Lower leg skin (tissue), 3 donors: ENCODE results near the gene ARPIN.

Experiments
- CTCF ChIP-seq, 3 donors: fragments of 450-650 bp; IDR thresholded peaks; one replicate each; pipeline ENCODE4 v1.5.1; 2016; ENCODE audit warnings: antibody characterized with exemption in 3 of 3, mild to moderate bottlenecking in 3 of 3, moderate library complexity in 2 of 3
- POLR2A ChIP-seq, 2 donors: fragments of 450-650 bp; IDR thresholded peaks; one replicate each; pipeline ENCODE4 v1.6.1; 2016 to 2017; ENCODE audit warnings: antibody characterized with exemption in 2 of 2, mild to moderate bottlenecking in 1 of 2, moderate library complexity in 1 of 2

DNA sequence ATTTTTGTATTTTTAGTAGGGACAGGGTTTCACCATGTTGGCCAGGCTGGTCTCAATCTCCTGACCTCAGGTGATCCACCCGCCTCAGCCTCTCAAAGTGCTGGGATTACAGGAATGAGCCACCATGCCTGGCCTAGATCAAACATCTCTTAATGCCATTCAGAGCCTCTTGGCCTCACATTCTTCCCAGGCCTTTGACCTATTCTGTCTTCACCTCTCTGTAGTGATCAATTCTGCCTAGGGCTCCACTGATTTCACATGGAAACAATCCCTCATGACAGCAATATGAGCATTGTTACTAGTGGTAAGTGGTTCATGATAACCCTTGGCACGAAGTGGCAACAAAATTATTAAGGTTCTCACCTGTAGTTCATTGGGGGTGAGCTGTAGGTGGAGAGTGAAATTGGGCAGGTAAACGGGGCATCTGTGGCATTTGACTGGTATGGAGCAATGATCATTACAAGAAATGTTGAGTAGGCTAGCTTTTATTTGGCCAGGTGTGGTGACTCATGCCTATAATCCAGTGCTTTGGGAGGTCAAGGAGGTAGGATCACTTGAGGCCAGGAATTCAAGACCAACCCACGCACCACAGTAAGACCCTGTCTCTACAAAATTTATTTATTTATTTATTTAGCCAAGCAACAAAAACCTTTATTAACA is 4.8 kb upstream of the ARPIN start:
- no peak for TF ChIP-seq POLR2A (IDR thresholded peaks at IDR 0.05)
- TF ChIP-seq CTCF (IDR thresholded peaks at IDR 0.05): no peak
